DOHH2 (cell line): ENCODE results near the gene CRELD1.

Source experiments
- H3F3A ChIP-seq: fragments of 200-600 bp; sonication (generic), shearing (Covaris generic); 2 replicates; pipeline ENCODE4 v1.6.0; 2016; ENCODE audit warnings: antibody characterized with exemption, mild to moderate bottlenecking; ENCODE audit not compliant: control insufficient read depth, insufficient read depth
- H3K27ac ChIP-seq: fragments of 200-600 bp; sonication (generic); 2 replicates; pipeline ENCODE4 v1.5.1; 2014; ENCODE audit warnings: low read depth, mild to moderate bottlenecking, low read length, moderate library complexity
- H3K27me3 ChIP-seq: fragments of 200-600 bp; sonication (generic); 2 replicates; pipeline ENCODE4 v1.6.1; 2014; ENCODE audit warnings: mild to moderate bottlenecking, low read length, mixed read lengths; ENCODE audit not compliant: control insufficient read depth
- H3K36me3 ChIP-seq: fragments of 200-600 bp; sonication (generic); 2 replicates; pipeline ENCODE4 v1.6.1; 2014; ENCODE audit warnings: mild to moderate bottlenecking, low read length, moderate library complexity, mixed read lengths; ENCODE audit not compliant: control insufficient read depth
- H3K4me1 ChIP-seq: fragments of 200-600 bp; sonication (generic); 2 replicates; pipeline ENCODE4 v1.6.1; 2014; ENCODE audit warnings: mild to moderate bottlenecking, low read length, mixed read lengths; ENCODE audit not compliant: control insufficient read depth
- H3K4me2 ChIP-seq: fragments of 200-600 bp; sonication (generic); 2 replicates; pipeline ENCODE4 v1.6.0; 2014; ENCODE audit warnings: mild to moderate bottlenecking, low read length, moderate library complexity
- H3K4me3 ChIP-seq: fragments of 200-600 bp; sonication (generic); 2 replicates; pipeline ENCODE4 v1.5.1; 2014; ENCODE audit warnings: mild to moderate bottlenecking, low read length, mixed read lengths
- H3K79me2 ChIP-seq: fragments of 200-600 bp; sonication (generic); 2 replicates; pipeline ENCODE4 v1.6.1; 2014; ENCODE audit warnings: mild to moderate bottlenecking, low read length, mixed read lengths; ENCODE audit not compliant: control insufficient read depth
- H3K9me2 ChIP-seq: fragments of 200-600 bp; sonication (generic); replicated peaks from 2 replicates; pipeline ENCODE4 v1.6.1; 2014; ENCODE audit warnings: mild to moderate bottlenecking, low read length, mixed read lengths; ENCODE audit not compliant: control insufficient read depth
- H3K9me3 ChIP-seq: fragments of 200-600 bp; sonication (generic); 2 replicates; pipeline ENCODE4 v1.6.1; 2014; ENCODE audit warnings: antibody characterized with exemption, low read length, mixed read lengths; ENCODE audit not compliant: control insufficient read depth, insufficient read depth
- H4K20me1 ChIP-seq: fragments of 200-600 bp; sonication (generic); 2 replicates; pipeline ENCODE4 v1.6.0; 2014; ENCODE audit warnings: low read depth, mild to moderate bottlenecking, antibody characterized with exemption, low read length, moderate library complexity; ENCODE audit not compliant: control insufficient read depth, insufficient read depth
- EZH2phosphoT487 ChIP-seq: fragments of 200-600 bp; sonication (generic); IDR thresholded peaks from 2 replicates; pipeline ENCODE4 v1.6.1; 2017; ENCODE audit warnings: borderline replicate concordance, mild to moderate bottlenecking, antibody characterized with exemption, low read length, moderate library complexity, mixed read lengths
- TF ChIP-seq, protein P1 (sequence below): fragments of 200-600 bp; sonication (generic); IDR thresholded peaks from one replicate; pipeline ENCODE4 v1.5.1; 2014; ENCODE audit warnings: antibody characterized with exemption, mild to moderate bottlenecking, low read depth, low read length; ENCODE audit not compliant: poor library complexity, severe bottlenecking

Gene CRELD1

GRCh38 chr3:9948586-9948985 lies 15.0 kb downstream of the CRELD1 start:
- H3K27ac ChIP-seq, result no peak overlapping the region
- peaks cover 12% of the 10 kb centered on the region for H3K27me3 ChIP-seq

DNA sequence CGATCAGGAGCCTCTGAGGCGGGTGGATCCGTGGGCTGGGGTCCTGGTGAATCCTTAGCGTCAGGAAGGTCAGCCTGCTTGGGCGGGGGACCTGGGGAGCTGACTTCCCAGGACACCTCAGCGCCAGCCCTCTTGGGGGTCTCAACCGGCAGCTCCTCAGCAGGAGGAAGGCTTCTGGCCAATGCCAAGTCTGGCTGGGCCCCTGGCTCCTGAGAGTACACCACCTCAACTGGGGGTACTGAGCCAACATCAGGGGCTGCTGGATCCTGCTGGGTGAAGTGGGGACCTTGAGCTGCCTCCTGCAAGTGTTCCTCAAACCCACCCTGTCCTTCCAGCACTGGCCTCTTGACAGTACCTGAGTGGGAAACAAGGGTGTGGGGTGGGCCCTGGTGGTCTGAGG lies 15.5 kb downstream of the CRELD1 start:
- peaks cover 12% of the 10 kb centered on the region for H3K27me3 ChIP-seq
- no peaks in the 10 kb centered on the region for H3K79me2 ChIP-seq
- H3K27ac ChIP-seq, result no peak overlapping the region
- no peaks in the 10 kb centered on the region for H3F3A ChIP-seq
- TF ChIP-seq, protein P1, sequence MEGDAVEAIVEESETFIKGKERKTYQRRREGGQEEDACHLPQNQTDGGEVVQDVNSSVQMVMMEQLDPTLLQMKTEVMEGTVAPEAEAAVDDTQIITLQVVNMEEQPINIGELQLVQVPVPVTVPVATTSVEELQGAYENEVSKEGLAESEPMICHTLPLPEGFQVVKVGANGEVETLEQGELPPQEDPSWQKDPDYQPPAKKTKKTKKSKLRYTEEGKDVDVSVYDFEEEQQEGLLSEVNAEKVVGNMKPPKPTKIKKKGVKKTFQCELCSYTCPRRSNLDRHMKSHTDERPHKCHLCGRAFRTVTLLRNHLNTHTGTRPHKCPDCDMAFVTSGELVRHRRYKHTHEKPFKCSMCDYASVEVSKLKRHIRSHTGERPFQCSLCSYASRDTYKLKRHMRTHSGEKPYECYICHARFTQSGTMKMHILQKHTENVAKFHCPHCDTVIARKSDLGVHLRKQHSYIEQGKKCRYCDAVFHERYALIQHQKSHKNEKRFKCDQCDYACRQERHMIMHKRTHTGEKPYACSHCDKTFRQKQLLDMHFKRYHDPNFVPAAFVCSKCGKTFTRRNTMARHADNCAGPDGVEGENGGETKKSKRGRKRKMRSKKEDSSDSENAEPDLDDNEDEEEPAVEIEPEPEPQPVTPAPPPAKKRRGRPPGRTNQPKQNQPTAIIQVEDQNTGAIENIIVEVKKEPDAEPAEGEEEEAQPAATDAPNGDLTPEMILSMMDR, result no peak
- TF ChIP-seq EZH2phosphoT487, result no peak
- no peaks in the 10 kb centered on the region for H3K9me2 ChIP-seq
- no peak overlapping the region for H3K4me2 ChIP-seq
- peaks cover 17% of the 10 kb centered on the region for H3K4me1 ChIP-seq
- H3K4me3 ChIP-seq, result no peak overlapping the region
- no peaks in the 10 kb centered on the region for H3K36me3 ChIP-seq
- no peaks in the 10 kb centered on the region for H4K20me1 ChIP-seq
- no peaks in the 10 kb centered on the region for H3K9me3 ChIP-seq

More at GRCh38 chr3:9948586-9948985, 15.0 kb downstream of the CRELD1 start:
- H3K9me3 ChIP-seq, result no peaks in the 10 kb centered on the region
- H3K79me2 ChIP-seq, result no peaks in the 10 kb centered on the region
- no peaks in the 10 kb centered on the region for H3K9me2 ChIP-seq
- no peaks in the 10 kb centered on the region for H3F3A ChIP-seq
- no peaks in the 10 kb centered on the region for H3K36me3 ChIP-seq
- no peak for TF ChIP-seq EZH2phosphoT487
- TF ChIP-seq, protein P1, result no peak
- no peak overlapping the region for H3K4me2 ChIP-seq
- H3K4me3 ChIP-seq, result no peak overlapping the region
- H3K4me1 ChIP-seq, result peaks cover 17% of the 10 kb centered on the region
- no peaks in the 10 kb centered on the region for H4K20me1 ChIP-seq

GRCh38 chr3:9949626-9950025 lies 16.0 kb downstream of the CRELD1 start:
- Histone ChIP-seq H3K79me2 (no peaks in the 10 kb centered on the region), H3K4me3 (no peak overlapping the region), H3K9me2 (no peaks in the 10 kb centered on the region), H3F3A (no peaks in the 10 kb centered on the region), H3K36me3 (no peaks in the 10 kb centered on the region), H3K4me2 (no peak overlapping the region), H3K27me3 (peaks cover 12% of the 10 kb centered on the region), H4K20me1 (no peaks in the 10 kb centered on the region), H3K9me3 (no peaks in the 10 kb centered on the region), H3K4me1 (peaks cover 17% of the 10 kb centered on the region), H3K27ac (no peak overlapping the region)
- TF ChIP-seq, protein P1, result no peak
- no peak for TF ChIP-seq EZH2phosphoT487

- H3K4me1 ChIP-seq, result peaks cover 17% of the 10 kb centered on the region
- H3K36me3 ChIP-seq, result no peaks in the 10 kb centered on the region
- no peaks in the 10 kb centered on the region for H3K9me3 ChIP-seq
- H3K9me2 ChIP-seq, result no peaks in the 10 kb centered on the region
- peak overlapping the region; percentile 77 for H3K4me2 ChIP-seq
- peaks cover 12% of the 10 kb centered on the region for H3K27me3 ChIP-seq
- TF ChIP-seq, protein P1, result no peak
- no peak for TF ChIP-seq EZH2phosphoT487
- H4K20me1 ChIP-seq, result no peaks in the 10 kb centered on the region
- no peak overlapping the region for H3K27ac ChIP-seq
- peak overlapping the region; percentile 75 for H3K4me3 ChIP-seq
- no peaks in the 10 kb centered on the region for H3F3A ChIP-seq
- no peaks in the 10 kb centered on the region for H3K79me2 ChIP-seq
Measured at GRCh38 chr3:9951126-9951525, 17.5 kb downstream of the CRELD1 start.
